Measurements from ENCODE around the gene SYTL3.

DNA sequence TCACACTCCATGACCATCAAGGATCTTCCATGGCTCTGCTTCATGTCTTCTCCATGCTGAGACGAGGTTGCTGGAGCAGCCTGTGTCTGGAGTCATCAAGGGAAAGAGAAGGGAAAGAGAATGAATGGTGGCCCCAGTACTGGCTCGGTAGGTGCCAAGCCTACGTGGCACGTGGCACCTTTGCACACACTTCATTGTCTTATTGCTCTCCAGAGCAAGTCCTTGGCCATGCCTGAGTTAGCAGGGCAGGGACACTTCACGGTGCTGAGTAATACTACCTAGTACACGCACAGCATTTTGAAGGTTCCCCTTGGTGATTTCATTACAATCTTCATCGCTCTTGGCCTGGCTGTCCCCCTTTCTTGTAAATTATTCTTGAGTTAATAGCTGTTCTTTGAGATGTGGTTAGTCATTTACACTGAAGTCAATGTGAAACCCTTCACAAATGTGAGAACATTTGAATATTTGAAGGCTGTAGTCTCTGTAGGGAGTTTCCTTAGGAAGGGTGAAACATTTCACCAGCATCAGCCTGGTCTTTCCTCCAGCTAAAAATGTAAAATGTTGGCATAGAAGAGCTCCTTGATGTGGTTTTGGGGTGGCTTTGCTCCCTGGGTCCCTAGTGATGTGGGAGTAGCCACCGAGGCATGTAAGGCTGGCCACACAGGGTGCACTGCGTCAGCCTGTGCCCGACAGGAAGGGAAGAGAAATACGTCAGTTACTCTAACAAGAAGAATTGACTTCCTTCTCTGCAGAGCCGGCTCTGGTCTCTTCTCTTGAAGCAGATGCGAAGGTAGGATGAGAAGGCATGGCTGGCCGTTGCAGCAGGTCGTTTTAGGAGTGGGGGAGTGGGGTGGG lies at the start of gene SYTL3:
- TF ChIP-seq, protein P1, sequence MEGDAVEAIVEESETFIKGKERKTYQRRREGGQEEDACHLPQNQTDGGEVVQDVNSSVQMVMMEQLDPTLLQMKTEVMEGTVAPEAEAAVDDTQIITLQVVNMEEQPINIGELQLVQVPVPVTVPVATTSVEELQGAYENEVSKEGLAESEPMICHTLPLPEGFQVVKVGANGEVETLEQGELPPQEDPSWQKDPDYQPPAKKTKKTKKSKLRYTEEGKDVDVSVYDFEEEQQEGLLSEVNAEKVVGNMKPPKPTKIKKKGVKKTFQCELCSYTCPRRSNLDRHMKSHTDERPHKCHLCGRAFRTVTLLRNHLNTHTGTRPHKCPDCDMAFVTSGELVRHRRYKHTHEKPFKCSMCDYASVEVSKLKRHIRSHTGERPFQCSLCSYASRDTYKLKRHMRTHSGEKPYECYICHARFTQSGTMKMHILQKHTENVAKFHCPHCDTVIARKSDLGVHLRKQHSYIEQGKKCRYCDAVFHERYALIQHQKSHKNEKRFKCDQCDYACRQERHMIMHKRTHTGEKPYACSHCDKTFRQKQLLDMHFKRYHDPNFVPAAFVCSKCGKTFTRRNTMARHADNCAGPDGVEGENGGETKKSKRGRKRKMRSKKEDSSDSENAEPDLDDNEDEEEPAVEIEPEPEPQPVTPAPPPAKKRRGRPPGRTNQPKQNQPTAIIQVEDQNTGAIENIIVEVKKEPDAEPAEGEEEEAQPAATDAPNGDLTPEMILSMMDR (IDR thresholded peaks at IDR 0.05; ENCODE audit: borderline replicate concordance, extremely low read depth, low read length, poor library complexity, severe bottlenecking), result no peak
- no peak for TF ChIP-seq EZH2 (IDR thresholded peaks at IDR 0.05; ENCODE audit: borderline replicate concordance, low read depth, low read length, severe bottlenecking)
